NT2/D1 (cell line): ENCODE results near the gene NEB.

ENCODE experiments used
- DNase-seq: peaks from one replicate; pipeline ENCODE4 v3.0.0-alpha.2; 2011; ENCODE audit warnings: low read depth, low spot score
- H3K27me3 ChIP-seq: 2 replicates; pipeline ENCODE4 v1.6.0; 2011; ENCODE audit warnings: mild to moderate bottlenecking; ENCODE audit not compliant: insufficient read length, insufficient read depth
- H3K36me3 ChIP-seq: 2 replicates; pipeline ENCODE4 v1.6.1; 2011; ENCODE audit warnings: mild to moderate bottlenecking, low read length, mixed read lengths; ENCODE audit not compliant: insufficient read depth, insufficient read length
- H3K4me1 ChIP-seq: 2 replicates; pipeline ENCODE4 v1.5.1; 2011; ENCODE audit not compliant: insufficient read depth, insufficient read length
- H3K4me3 ChIP-seq: 2 replicates; pipeline ENCODE4 v1.5.1; 2011; ENCODE audit warnings: low read depth; ENCODE audit not compliant: insufficient read length
- H3K9ac ChIP-seq: 2 replicates; pipeline ENCODE4 v1.6.0; 2011; ENCODE audit warnings: low read depth; ENCODE audit not compliant: insufficient read length
- H3K9me3 ChIP-seq: 2 replicates; pipeline ENCODE4 v1.5.1; 2011; ENCODE audit warnings: mild to moderate bottlenecking, low read length; ENCODE audit not compliant: insufficient read depth
- SUZ12 ChIP-seq: IDR thresholded peaks from 2 replicates; pipeline ENCODE4 v1.6.1; 2011; ENCODE audit not compliant: insufficient read length, insufficient read depth; ENCODE audit errors: extremely low read depth
- YY1 ChIP-seq: IDR thresholded peaks from 2 replicates; pipeline ENCODE4 v1.6.1; 2011; ENCODE audit not compliant: insufficient read length, insufficient read depth
- ZNF274 ChIP-seq: IDR thresholded peaks from 2 replicates; pipeline ENCODE4 v1.6.1; 2011; ENCODE audit warnings: mild to moderate bottlenecking, low read depth, low read length

NEB gene

DNA sequence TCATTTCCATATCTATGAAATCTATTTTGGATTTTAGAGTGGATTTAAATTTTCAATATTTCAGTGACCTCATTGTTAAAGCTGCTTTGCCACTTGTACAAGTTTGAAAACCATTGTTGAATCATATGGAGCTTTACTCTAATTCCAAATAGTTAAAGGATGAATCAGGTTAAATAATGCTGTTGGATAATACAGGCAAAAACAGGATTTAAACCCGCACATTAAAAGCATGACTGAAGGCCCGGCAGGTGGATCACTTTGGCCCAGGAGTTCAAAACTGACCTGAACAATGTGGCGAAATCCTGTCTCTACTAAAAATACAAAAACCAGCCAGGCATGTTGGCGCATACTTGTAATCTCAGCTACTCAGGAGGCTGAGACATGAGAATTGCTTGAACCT lies 256.3 kb downstream of the NEB start:
- no peaks in the 10 kb centered on the region for H3K27me3 ChIP-seq
- H3K9me3 ChIP-seq = no peaks in the 10 kb centered on the region
- no peak overlapping the region for H3K9ac ChIP-seq
- no peak overlapping the region for H3K4me3 ChIP-seq
- TF ChIP-seq ZNF274 (no peak), SUZ12 (no peak), YY1 (no peak)
- H3K4me1 ChIP-seq = no peaks in the 10 kb centered on the region
- no peak for DNase-seq
- H3K36me3 ChIP-seq = peaks cover 78% of the 10 kb centered on the region

- no peak overlapping the region for H3K4me3 ChIP-seq
- TF ChIP-seq SUZ12 = no peak
- H3K36me3 ChIP-seq = peaks cover 66% of the 10 kb centered on the region
These were observed 258.0 kb downstream of the NEB start for GRCh38 chr2:151476287-151476686.

GRCh38 chr2:151475071-151475470 lies 259.2 kb downstream of the NEB start:
- TF ChIP-seq YY1 (no peak), ZNF274 (no peak), SUZ12 (no peak)
- Histone ChIP-seq H3K4me3 (no peak overlapping the region), H3K4me1 (no peaks in the 10 kb centered on the region), H3K9me3 (no peaks in the 10 kb centered on the region), H3K36me3 (peaks cover 66% of the 10 kb centered on the region), H3K9ac (no peak overlapping the region), H3K27me3 (no peaks in the 10 kb centered on the region)
- DNase-seq = no peak

More at GRCh38 chr2:151476287-151476686, 258.0 kb downstream of the NEB start:
- DNase-seq = no peak
- Histone ChIP-seq H3K27me3 (no peaks in the 10 kb centered on the region), H3K4me1 (no peaks in the 10 kb centered on the region), H3K9ac (no peak overlapping the region), H3K9me3 (no peaks in the 10 kb centered on the region)

GRCh38 chr2:151472966-151473365 lies 261.3 kb downstream of the NEB start:
- no peak for DNase-seq
- Histone ChIP-seq H3K36me3 (peaks cover 77% of the 10 kb centered on the region), H3K9me3 (no peaks in the 10 kb centered on the region), H3K27me3 (no peaks in the 10 kb centered on the region), H3K9ac (no peak overlapping the region), H3K4me3 (no peak overlapping the region), H3K4me1 (no peaks in the 10 kb centered on the region)
- no peak for TF ChIP-seq ZNF274
- no peak for TF ChIP-seq YY1
- no peak for TF ChIP-seq SUZ12

DNA sequence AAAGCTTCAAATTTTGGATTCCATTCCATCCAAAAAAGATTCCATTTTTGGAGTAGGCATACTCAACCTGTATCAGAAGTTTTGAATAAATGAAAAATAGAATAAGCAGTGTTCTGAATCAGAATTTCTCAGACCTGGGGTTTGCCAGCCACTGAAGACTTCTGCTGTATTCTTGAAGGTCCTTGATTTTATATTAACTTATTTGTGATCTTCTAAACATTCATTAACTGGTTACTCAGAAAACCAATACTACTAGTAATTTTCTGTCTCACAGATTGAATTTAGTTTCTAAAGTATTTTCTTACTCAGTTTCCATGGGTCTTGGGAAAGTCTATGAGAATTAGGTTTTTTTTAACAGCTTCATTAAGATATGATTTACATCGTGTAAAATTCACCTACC lies 263.7 kb downstream of the NEB start:
- H3K36me3 ChIP-seq = peaks cover 80% of the 10 kb centered on the region
- no peaks in the 10 kb centered on the region for H3K9me3 ChIP-seq
- no peak overlapping the region for H3K9ac ChIP-seq
- TF ChIP-seq SUZ12 (no peak), ZNF274 (no peak), YY1 (no peak)
- H3K4me3 ChIP-seq = no peak overlapping the region
- no peaks in the 10 kb centered on the region for H3K27me3 ChIP-seq
- H3K4me1 ChIP-seq = no peaks in the 10 kb centered on the region
- DNase-seq = no peak

GRCh38 chr2:151465771-151466170 lies 268.5 kb downstream of the NEB start:
- H3K36me3 ChIP-seq = peaks cover 93% of the 10 kb centered on the region
- TF ChIP-seq YY1 (no peak), SUZ12 (no peak), ZNF274 (no peak)
- no peak for DNase-seq
- H3K4me3 ChIP-seq = no peak overlapping the region
- H3K4me1 ChIP-seq = no peaks in the 10 kb centered on the region
- H3K27me3 ChIP-seq = no peaks in the 10 kb centered on the region
- no peak overlapping the region for H3K9ac ChIP-seq
- H3K9me3 ChIP-seq = no peaks in the 10 kb centered on the region

DNA sequence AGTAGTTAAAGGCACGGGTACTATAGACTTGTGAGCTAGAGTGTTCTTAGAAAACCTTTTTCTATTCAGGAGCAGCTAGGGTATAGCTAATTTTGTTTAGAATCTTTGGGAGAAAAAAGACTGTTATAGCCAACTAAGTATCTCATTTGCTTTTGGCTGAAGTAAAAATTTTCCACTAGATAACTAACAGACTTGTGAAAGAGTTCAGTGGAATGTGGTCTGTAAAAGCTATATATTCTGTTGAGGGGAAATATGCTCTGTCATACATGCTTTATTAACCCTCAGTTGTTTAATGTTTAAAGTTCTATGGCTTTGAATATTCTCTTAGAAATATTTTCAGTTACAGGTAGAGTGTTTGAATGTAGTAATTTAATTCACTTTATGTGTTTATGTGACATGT lies 274.9 kb downstream of the NEB start:
- Histone ChIP-seq H3K4me3 (no peak overlapping the region), H3K9ac (no peak overlapping the region), H3K4me1 (no peaks in the 10 kb centered on the region), H3K27me3 (no peaks in the 10 kb centered on the region), H3K36me3 (peaks cover 87% of the 10 kb centered on the region), H3K9me3 (no peaks in the 10 kb centered on the region)
- no peak for TF ChIP-seq SUZ12
- no peak for TF ChIP-seq ZNF274
- TF ChIP-seq YY1 = no peak
- DNase-seq = no peak

DNA sequence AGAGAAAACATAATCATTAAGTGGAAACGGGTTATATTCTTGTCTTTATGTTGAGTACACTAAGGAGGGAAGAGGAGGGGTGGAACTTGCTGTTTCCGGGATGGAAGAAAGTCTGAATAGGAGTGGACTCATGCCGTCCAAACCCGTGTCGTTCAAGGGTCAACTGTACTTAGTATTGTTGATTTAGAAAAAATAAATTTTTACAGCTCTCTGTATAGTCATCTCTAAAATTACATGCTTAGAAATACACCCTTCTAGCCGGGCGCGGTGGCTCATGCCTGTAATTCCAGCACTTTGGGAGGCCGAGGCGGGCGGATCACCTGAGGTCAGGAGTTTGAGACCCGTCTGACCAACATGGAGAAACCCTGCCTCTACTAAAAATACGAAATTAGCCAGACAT lies 295.1 kb downstream of the NEB start:
- Histone ChIP-seq H3K9me3 (no peaks in the 10 kb centered on the region), H3K4me1 (no peaks in the 10 kb centered on the region), H3K27me3 (no peaks in the 10 kb centered on the region), H3K36me3 (peaks cover 92% of the 10 kb centered on the region), H3K4me3 (no peak overlapping the region), H3K9ac (no peak overlapping the region)
- no peak for DNase-seq
- TF ChIP-seq ZNF274 (no peak), SUZ12 (no peak), YY1 (no peak)
